Mammary microvascular endothelial cell (primary cell): Measurements from ENCODE around the gene MCAT. TPM values are rescaled to one million over a fixed set of nuclear protein-coding genes. Genes with fewer than 3 reads are reported as not detected.

ENCODE experiments used
- total RNA-seq: library from RNA; depleted of rRNA; stranded (reverse); fragments of >200 nt; gene quantifications from 2 replicates; pipeline ENCODE4 v1.2.3, GENCODE V29; 2015

Gene MCAT
- 20.2 and 24.5 TPM in 2 replicates for total RNA-seq

DNA sequence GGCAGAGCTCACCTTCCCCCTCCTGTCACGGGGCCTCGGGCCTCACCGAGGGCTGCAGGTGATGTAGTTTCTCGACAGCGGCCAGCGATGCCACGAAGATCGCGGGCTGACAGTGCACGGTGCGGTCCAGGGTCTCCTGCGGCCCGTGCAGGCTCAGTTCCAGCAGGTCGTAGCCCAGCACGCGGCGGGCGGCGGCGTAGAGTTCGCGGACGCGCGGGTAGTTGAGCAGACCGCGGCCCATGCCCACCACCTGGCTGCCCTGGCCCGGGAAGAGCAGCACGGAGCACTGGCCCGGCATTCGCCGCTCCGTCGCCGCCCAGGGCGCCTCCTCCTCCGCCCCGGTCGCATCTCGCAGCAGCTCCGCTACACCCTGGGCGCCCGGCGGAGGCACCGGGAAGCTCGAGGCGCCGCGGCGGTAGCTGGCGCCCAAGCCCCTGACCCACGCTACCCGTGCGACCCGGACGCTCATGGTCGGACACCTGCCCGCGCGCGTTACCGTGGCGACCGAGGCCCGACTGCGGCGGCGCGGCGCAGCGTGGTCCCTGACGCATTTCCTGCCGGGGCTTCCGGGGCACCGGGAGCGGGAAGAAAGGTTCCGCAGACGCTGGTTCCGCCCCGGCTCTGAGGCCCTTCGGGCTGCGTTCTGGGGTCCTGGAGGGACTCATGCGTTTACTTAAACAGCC lies at the start of gene MCAT:
MCAT (minus strand) TSS at position 519 of the 683 bp plus-strand sequence; CDS start at position 469, 50 bp downstream.

GRCh38 chr22:43186272-43187170 lies 43.3 kb upstream of the MCAT start, which contains the start of gene TTLL12:
TSS of gene TTLL12 (minus strand) at chr22:43187134. CDS start at chr22:43187069, 65 bp downstream.

DNA sequence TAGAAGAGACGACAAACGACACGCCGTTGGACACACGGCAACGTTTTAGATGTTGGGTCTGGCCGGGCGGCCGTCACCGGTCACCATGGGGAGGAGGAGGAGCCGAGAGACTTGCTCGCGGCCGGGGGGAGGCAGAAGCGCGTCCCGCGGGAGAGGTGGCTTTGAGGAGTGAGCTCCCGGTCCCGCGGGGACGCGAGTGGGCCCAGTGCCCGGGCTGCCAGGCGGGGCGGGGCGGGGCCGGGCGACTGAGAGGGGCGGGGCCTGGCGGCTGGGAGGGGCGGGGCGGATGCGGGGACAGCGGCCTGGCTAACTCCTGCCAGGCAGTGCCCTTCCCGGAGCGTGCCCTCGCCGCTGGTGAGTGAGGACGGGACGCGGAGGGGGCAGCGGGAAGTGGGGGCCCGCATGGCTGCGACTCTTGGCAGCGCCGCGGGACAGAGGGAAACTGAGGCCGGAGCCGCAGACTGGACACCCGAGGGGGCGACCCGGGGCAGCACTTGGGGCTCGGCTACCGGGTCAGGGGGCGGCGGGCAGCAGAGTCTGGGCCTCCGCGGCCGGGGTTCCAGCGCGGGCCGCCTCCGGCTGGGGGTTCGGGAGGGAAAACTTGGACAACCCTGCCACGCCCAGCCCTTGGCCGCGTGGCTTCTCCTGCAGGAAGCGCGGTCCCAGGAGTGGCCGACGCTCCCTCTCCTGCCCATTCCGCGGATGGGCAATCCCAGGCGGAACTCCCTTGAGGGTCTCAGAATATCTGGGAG lies 8.2 kb upstream of the MCAT start, which contains the start of gene TSPO:
TSPO (plus strand) TSS at position 309 of the 752 bp plus-strand sequence. CDS start 7,680 bp downstream, outside the sequence.

DNA sequence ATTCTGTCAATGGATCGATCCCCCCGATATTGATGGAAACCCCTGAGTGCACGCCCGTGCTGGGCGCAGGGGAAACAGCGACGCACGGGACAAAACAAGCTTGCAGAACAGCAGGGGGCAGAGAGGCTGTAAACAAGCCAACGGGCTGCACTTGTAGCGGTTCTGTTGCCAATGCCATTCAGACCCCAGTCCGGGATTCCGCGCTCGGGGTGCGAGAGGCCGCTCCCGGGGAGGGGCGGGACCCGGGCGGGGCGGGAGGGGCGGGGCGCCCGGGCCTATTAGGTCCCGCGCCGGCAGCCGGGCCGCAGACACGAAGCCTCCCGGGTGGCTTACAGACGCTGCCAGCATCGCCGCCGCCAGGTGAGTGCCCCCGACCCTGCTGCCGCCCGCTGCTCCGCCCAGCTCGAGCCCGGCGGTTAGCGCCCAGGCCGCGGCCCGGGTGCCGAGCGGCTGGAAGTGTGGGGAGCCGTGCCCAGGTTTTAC lies 32.7 kb downstream of the MCAT start, which contains the start of gene BIK:
BIK (plus strand) TSS at position 307 of the 483 bp plus-strand sequence. CDS start 13,273 bp downstream, outside the sequence.

GRCh38 chr22:43088984-43089717 lies 54.0 kb downstream of the MCAT start, which contains the start of gene TTLL1:
TSS of gene TTLL1 (minus strand) at chr22:43089391. CDS start at chr22:43075586, 13,805 bp downstream.

Other genes with a start within 250 kb of the MCAT start
- 63.0 and 72.3 TPM in 2 replicates for gene PACSIN2, start 128.2 kb downstream of the MCAT start, total RNA-seq
- gene TTLL1, start 54.0 kb downstream of the MCAT start, total RNA-seq, result 4.7 and 10.7 TPM in 2 replicates
- 0.39 and 0.53 TPM in 2 replicates for gene BIK, start 32.6 kb downstream of the MCAT start, total RNA-seq
- 967 and 1,033 TPM in 2 replicates for gene TSPO, start 8.2 kb upstream of the MCAT start, total RNA-seq
- 78.5 and 89.1 TPM in 2 replicates for gene TTLL12, start 43.7 kb upstream of the MCAT start, total RNA-seq
- gene SCUBE1, start 200.0 kb upstream of the MCAT start, total RNA-seq, result under 0.01 and 0.30 TPM in 2 replicates